Endothelial cell of umbilical vein (primary cell): ENCODE measurements around the gene ARID1B. TPM values are rescaled to one million over a fixed set of nuclear protein-coding genes. Genes with fewer than 3 reads are reported as not detected.

Experiments
- BruUV-seq: library from RNA; stranded (reverse); fragments of 400-500 nt; replicated peaks from 2 replicates; lab custom pipeline; 2021; lab: Mats Ljungman, UMichigan
- CTCF ChIA-PET: fragments of 300-600, 350-600 bp; sonication (Branson Sonifier 250); formaldehyde crosslinking; loops from one replicate; lab custom pipeline; 2021; ENCODE audit warnings: antibody characterized with exemption, inconsistent platforms; lab: Charles Lee
- POLR2A ChIA-PET: fragments of 300-600, 350-600 bp; sonication (Branson Sonifier 250); formaldehyde crosslinking; loops from one replicate; lab custom pipeline; 2021; ENCODE audit warnings: antibody characterized with exemption, inconsistent platforms; lab: Charles Lee
- DNase-seq: peaks from one replicate; pipeline ENCODE4 v3.0.0-alpha.2; 2011; ENCODE audit warnings: low read depth, low spot score
- FAIRE-seq: peaks from 2 replicates; lab custom pipeline; 2011; peaks lifted over from hg19 to GRCh38; lab: Jason Lieb, UNC
- H2AFZ ChIP-seq: 2 replicates; pipeline ENCODE4 v1.6.0; 2012; ENCODE audit warnings: low read depth, low read length, control low read depth, inconsistent platforms
- H3K27ac ChIP-seq: 2 replicates; pipeline ENCODE4 v1.5.1; 2011; ENCODE audit warnings: low read depth, mild to moderate bottlenecking, control low read depth, low read length, moderate library complexity; ENCODE audit not compliant: insufficient read depth
- H3K27me3 ChIP-seq, 2 experiments: 2 replicates each; pipeline versions ENCODE4 v1.6.0 to v1.6.1; 2011; ENCODE audit warnings: low read length in 2 of 2, mixed read lengths in 1 of 2; ENCODE audit not compliant: control insufficient read depth in 2 of 2, insufficient read depth in 2 of 2
- H3K36me3 ChIP-seq, 2 experiments: 2 replicates in 1 of 2; 3 replicates in 1 of 2; pipeline ENCODE4 v1.5.1; 2011; ENCODE audit warnings: low read length in 2 of 2, mild to moderate bottlenecking in 1 of 2, moderate library complexity in 1 of 2; ENCODE audit not compliant: control insufficient read depth in 2 of 2, insufficient read depth in 2 of 2; ENCODE audit errors: extremely low read depth in 1 of 2
- H3K4me1 ChIP-seq: 3 replicates; pipeline ENCODE4 v1.5.1; 2011; ENCODE audit warnings: mild to moderate bottlenecking, low read length; ENCODE audit not compliant: control insufficient read depth, insufficient read depth; ENCODE audit errors: extremely low read depth
- H3K4me2 ChIP-seq: 2 replicates; pipeline ENCODE4 v1.6.1; 2011; ENCODE audit warnings: low read length, control low read depth, mixed read lengths; ENCODE audit not compliant: insufficient read depth
- H3K4me3 ChIP-seq, 3 experiments: fragments of 200-600 bp in 1 of 3; sonication (generic), shearing (Covaris generic) in 1 of 3; replicated peaks in 1 of 3; 2 replicates each; pipeline ENCODE4 v1.5.1; 2011 to 2016; ENCODE audit warnings: control low read depth in 3 of 3, low read length in 3 of 3, mild to moderate bottlenecking in 2 of 3, inconsistent platforms in 1 of 3, low read depth in 1 of 3, moderate library complexity in 1 of 3; ENCODE audit not compliant: insufficient read depth in 1 of 3
- H3K79me2 ChIP-seq: 2 replicates; pipeline ENCODE4 v1.6.0; 2012; ENCODE audit warnings: low read length, inconsistent platforms; ENCODE audit not compliant: control insufficient read depth, insufficient read depth
- H3K9ac ChIP-seq: replicated peaks from 2 replicates; pipeline ENCODE3; 2011; ENCODE audit warnings: low read length, control low read depth; ENCODE audit not compliant: insufficient read depth; ENCODE audit errors: extremely low read depth
- H3K9me1 ChIP-seq: replicated peaks from 3 replicates; pipeline ENCODE4 v1.6.0; 2011; ENCODE audit warnings: mild to moderate bottlenecking, low read length; ENCODE audit not compliant: control insufficient read depth, insufficient read depth; ENCODE audit errors: extremely low read depth
- H3K9me3 ChIP-seq: replicated peaks from 2 replicates; pipeline ENCODE4 v1.5.1; 2012; ENCODE audit warnings: low read length, inconsistent platforms; ENCODE audit not compliant: control insufficient read depth, insufficient read depth
- H4K20me1 ChIP-seq: replicated peaks from 2 replicates; pipeline ENCODE3; 2011; ENCODE audit warnings: mild to moderate bottlenecking, low read length; ENCODE audit not compliant: control insufficient read depth, insufficient read depth; ENCODE audit errors: extremely low read depth
- FOS ChIP-seq: IDR thresholded peaks from 2 replicates; pipeline ENCODE4 v1.6.1; 2011; ENCODE audit warnings: mild to moderate bottlenecking, low read length, moderate library complexity, borderline replicate concordance; ENCODE audit not compliant: insufficient read depth
- GATA2 ChIP-seq: IDR thresholded peaks from 2 replicates; pipeline ENCODE4 v1.7.0; 2011; ENCODE audit warnings: low read depth, mild to moderate bottlenecking, moderate library complexity, mixed read lengths, low read length; ENCODE audit not compliant: insufficient read length, insufficient read depth
- JUN ChIP-seq: IDR thresholded peaks from 2 replicates; pipeline ENCODE4 v1.6.1; 2011; ENCODE audit warnings: borderline replicate concordance, low read depth; ENCODE audit not compliant: insufficient read length, insufficient read depth
- MYC ChIP-seq: IDR thresholded peaks from one replicate; pipeline ENCODE4 v1.6.1; 2011; ENCODE audit warnings: mild to moderate bottlenecking, low read depth, low read length
- POLR2A ChIP-seq: IDR thresholded peaks from 2 replicates; pipeline ENCODE4 v1.6.1; 2012; ENCODE audit warnings: low read depth, mild to moderate bottlenecking, control low read depth, low read length
- POLR2AphosphoS5 ChIP-seq: IDR thresholded peaks from 2 replicates; pipeline ENCODE4 v1.6.1; 2012; ENCODE audit warnings: low read depth, mild to moderate bottlenecking, control low read depth, low read length, moderate library complexity; ENCODE audit not compliant: insufficient read depth
- dilution Hi-C: fragments of 300-500 bp; cut with MboI; formaldehyde crosslinking; loops from one replicate; pipeline ENCODE4 v1.15.0; 2019; ENCODE audit warnings: low sequenced_read_pairs; ENCODE audit not compliant: extremely low pct_ligation_motif_present
- intact Hi-C: fragments of 100-400 bp; cut with micrococcal nuclease; formaldehyde crosslinking; loops from one replicate; pipeline ENCODE4 v1.10.0; 2022
- polyA plus RNA-seq, 4 experiments: library from polyadenylated mRNA; depleted of rRNA in 3 of 4; stranded (reverse) in 3 of 4; unstranded in 1 of 4; fragments of >200 nt; gene quantifications; 2 replicates each; pipeline versions ENCODE4 v1.2.1 to v1.2.3, GENCODE V29; 2011 to 2012; ENCODE audit warnings: missing spikeins in 1 of 4
- total RNA-seq: library from RNA; stranded (reverse); gene quantifications from 2 replicates; pipeline ENCODE4 v1.2.3, GENCODE V29; 2021
- TF ChIP-seq, protein P1 (sequence below), 2 donors: IDR thresholded peaks; 1 replicate in 1 of 2; 2 replicates in 1 of 2; pipeline ENCODE4 v1.5.1; 2011; ENCODE audit warnings: low read length in 2 of 2, mild to moderate bottlenecking in 2 of 2, moderate library complexity in 2 of 2, control low read depth in 1 of 2, inconsistent platforms in 1 of 2, low read depth in 1 of 2; ENCODE audit not compliant: insufficient read depth in 1 of 2; ENCODE audit errors: extremely low read depth in 1 of 2

ARID1B gene
- total and polyA plus RNA-seq, 2 donors (not counting 3 experiments of a cell fraction or from before 2014, with no cell fraction given): 21.8 to 89.5 TPM

DNA sequence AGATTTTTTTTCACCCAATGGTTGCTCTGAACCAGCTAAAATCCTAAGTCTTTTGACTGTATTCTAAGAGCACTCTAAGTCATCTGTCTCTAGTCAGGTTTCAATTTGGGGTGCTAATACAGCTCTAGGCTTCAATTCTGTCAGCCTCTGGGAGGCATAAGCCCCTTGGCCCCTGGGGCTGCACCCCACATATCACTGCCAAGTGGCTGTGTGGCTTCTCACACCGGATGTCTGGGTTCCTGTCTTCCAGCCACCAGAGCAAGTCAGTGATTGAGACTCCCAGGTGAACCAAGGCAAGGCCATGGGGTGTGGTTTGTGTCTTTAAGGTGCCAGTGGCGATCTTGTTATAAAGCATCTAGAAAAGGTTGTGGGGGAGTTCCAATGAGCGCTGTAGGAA lies 409.6 kb downstream of the ARID1B start:
- Histone ChIP-seq H3K36me3 (peaks cover 10 to 30% of the 10 kb centered on the region in 2 experiments), H3K9ac (no peak overlapping the region), H3K4me2 (no peak overlapping the region), H3K79me2 (no peaks in the 10 kb centered on the region), H2AFZ (no peak overlapping the region), H3K4me3 (no peak overlapping the region), H3K4me1 (no peaks in the 10 kb centered on the region), H3K9me1 (no peaks in the 10 kb centered on the region), H4K20me1 (no peaks in the 10 kb centered on the region), H3K9me3 (no peaks in the 10 kb centered on the region), H3K27ac (no peak overlapping the region), H3K27me3 (no peaks in the 10 kb centered on the region)
- BruUV-seq: no TSS peak
- POLR2A ChIA-PET: no interaction called here
- FAIRE-seq: no peak
- intact Hi-C loops: loop anchor here (10.0 kb wide), 1 partner anchor 502 kb away; no protein-coding TSS in a partner anchor
- CTCF ChIA-PET: interaction anchor here (0.9 to 2.1 kb wide), 6 partner anchors 9 to 150 kb away, joined by 3 to 7 read pairs (median 4); no protein-coding TSS in a partner anchor
- TF ChIP-seq FOS (no peak), POLR2AphosphoS5 (no peak), JUN (no peak), MYC (no peak), POLR2A (no peak), GATA2 (no peak)
- TF ChIP-seq, protein P1, sequence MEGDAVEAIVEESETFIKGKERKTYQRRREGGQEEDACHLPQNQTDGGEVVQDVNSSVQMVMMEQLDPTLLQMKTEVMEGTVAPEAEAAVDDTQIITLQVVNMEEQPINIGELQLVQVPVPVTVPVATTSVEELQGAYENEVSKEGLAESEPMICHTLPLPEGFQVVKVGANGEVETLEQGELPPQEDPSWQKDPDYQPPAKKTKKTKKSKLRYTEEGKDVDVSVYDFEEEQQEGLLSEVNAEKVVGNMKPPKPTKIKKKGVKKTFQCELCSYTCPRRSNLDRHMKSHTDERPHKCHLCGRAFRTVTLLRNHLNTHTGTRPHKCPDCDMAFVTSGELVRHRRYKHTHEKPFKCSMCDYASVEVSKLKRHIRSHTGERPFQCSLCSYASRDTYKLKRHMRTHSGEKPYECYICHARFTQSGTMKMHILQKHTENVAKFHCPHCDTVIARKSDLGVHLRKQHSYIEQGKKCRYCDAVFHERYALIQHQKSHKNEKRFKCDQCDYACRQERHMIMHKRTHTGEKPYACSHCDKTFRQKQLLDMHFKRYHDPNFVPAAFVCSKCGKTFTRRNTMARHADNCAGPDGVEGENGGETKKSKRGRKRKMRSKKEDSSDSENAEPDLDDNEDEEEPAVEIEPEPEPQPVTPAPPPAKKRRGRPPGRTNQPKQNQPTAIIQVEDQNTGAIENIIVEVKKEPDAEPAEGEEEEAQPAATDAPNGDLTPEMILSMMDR (IDR thresholded peaks at IDR 0.05; ENCODE audit: extremely low read depth in 1 of 2, insufficient read depth in 1 of 2, low read depth in 1 of 2, low read length in 2 of 2): no peak
- no peak for DNase-seq
- dilution Hi-C loops: no loop called here
